B cell (primary cell): ENCODE data around the gene TMEM260. TPM values are rescaled to one million over a fixed set of nuclear protein-coding genes. Genes with fewer than 3 reads are reported as not detected.
"Not testable (repeated sequence)": the region's sequence is repeated elsewhere in the genome, so short reads cannot be mapped to it uniquely, and the experiment has no call there.

Source experiments
- ATAC-seq: fragments of 200-7000 bp; cut with Tn5 transposase; one replicate; pipeline ENCODE4 v1.10.0; 2021; ENCODE audit warnings: low read depth, mild to moderate bottlenecking, moderate number of reproducible peaks, moderate library complexity
- CTCF ChIA-PET: fragments of 350-600 bp; sonication (Branson Sonifier 250); formaldehyde crosslinking; loops from one replicate; lab custom pipeline; 2021; ENCODE audit warnings: antibody characterized with exemption, inconsistent platforms; lab: Charles Lee
- POLR2A ChIA-PET: fragments of 350-600 bp; sonication (Branson Sonifier 250); formaldehyde crosslinking; loops from one replicate; lab custom pipeline; 2021; ENCODE audit warnings: antibody characterized with exemption; lab: Charles Lee
- DNase-seq: peaks from one replicate; pipeline ENCODE4 v3.0.0; 2013
- H2AFZ ChIP-seq: 2 replicates; pipeline ENCODE4 v1.6.1; 2012; ENCODE audit warnings: mild to moderate bottlenecking, low read depth, low read length; ENCODE audit not compliant: insufficient read depth, poor library complexity, severe bottlenecking
- H3K27ac ChIP-seq, 2 donors: 1 replicate in 1 of 2; 2 replicates in 1 of 2; pipeline ENCODE4 v1.5.1; 2012 to 2013; ENCODE audit warnings: low read length in 2 of 2, mild to moderate bottlenecking in 2 of 2, moderate library complexity in 1 of 2
- H3K27me3 ChIP-seq, 4 experiments: fragments of 200-600 bp in 1 of 4; sonication (generic) in 1 of 4; replicated peaks in 1 of 4; 1 replicate in 2 of 4; 2 replicates in 2 of 4; pipeline versions ENCODE4 v1.6.1 to v1.7.0; 2013 to 2016; ENCODE audit warnings: low read length in 3 of 4, mild to moderate bottlenecking in 2 of 4, mixed read lengths in 1 of 4, moderate library complexity in 1 of 4; ENCODE audit not compliant: insufficient read depth in 4 of 4, control insufficient read depth in 3 of 4; ENCODE audit errors: control extremely low read depth in 1 of 4
- H3K36me3 ChIP-seq, 2 experiments: replicated peaks in 1 of 2; 1 replicate in 1 of 2; 2 replicates in 1 of 2; pipeline versions ENCODE4 v1.6.1 to v1.7.1; 2013; ENCODE audit warnings: low read length in 1 of 2; ENCODE audit not compliant: insufficient read depth in 2 of 2, control insufficient read depth in 1 of 2; ENCODE audit errors: control extremely low read depth in 1 of 2, extremely low read depth in 1 of 2
- H3K4me1 ChIP-seq, 2 donors: fragments of 200-600 bp in 1 of 2; sonication (generic) in 1 of 2; 1 replicate in 1 of 2; 2 replicates in 1 of 2; pipeline versions ENCODE4 v1.5.1 to v1.6.1; 2013 to 2017; ENCODE audit warnings: low read length in 2 of 2; ENCODE audit not compliant: control insufficient read depth in 2 of 2, insufficient read depth in 2 of 2
- H3K4me2 ChIP-seq: replicated peaks from 2 replicates; pipeline ENCODE3; 2012; ENCODE audit warnings: mild to moderate bottlenecking, low read depth, low read length; ENCODE audit not compliant: poor library complexity, severe bottlenecking
- H3K4me3 ChIP-seq, 5 experiments: fragments of 200-600 bp in 1 of 5; sonication (generic) in 1 of 5; 1 replicate in 3 of 5; 2 replicates in 2 of 5; pipeline versions ENCODE4 v1.5.1 to v1.7.0; 2011 to 2016; ENCODE audit warnings: low read length in 4 of 5, mild to moderate bottlenecking in 4 of 5, low read depth in 2 of 5, control low read depth in 1 of 5, moderate library complexity in 1 of 5; ENCODE audit not compliant: insufficient read depth in 1 of 5; ENCODE audit errors: control extremely low read depth in 1 of 5, extremely low read depth in 1 of 5
- H3K79me2 ChIP-seq: fragments of 200-600 bp; sonication (generic); one replicate; pipeline ENCODE4 v1.6.0; 2016; ENCODE audit warnings: low read length; ENCODE audit not compliant: control insufficient read depth, insufficient read depth
- H3K9ac ChIP-seq: fragments of 200-600 bp; sonication (generic); 2 replicates; pipeline ENCODE4 v1.6.1; 2017; ENCODE audit warnings: mild to moderate bottlenecking, low read length, moderate library complexity
- H3K9me3 ChIP-seq, 3 donors: one replicate each; pipeline versions ENCODE4 v1.6.1 to v1.7.1; 2013; ENCODE audit warnings: low read length in 2 of 3; ENCODE audit not compliant: control insufficient read depth in 2 of 3, insufficient read depth in 1 of 3; ENCODE audit errors: control extremely low read depth in 1 of 3
- H4K20me1 ChIP-seq: 2 replicates; pipeline ENCODE4 v1.6.0; 2012; ENCODE audit warnings: mild to moderate bottlenecking, low read length; ENCODE audit not compliant: insufficient read depth, control insufficient read depth, poor library complexity, severe bottlenecking
- H3K27ac Mint-ChIP-seq: one replicate; pipeline ENCODE4 v1.8.0; 2021; ENCODE audit warnings: mixed read lengths
- H3K27me3 Mint-ChIP-seq: one replicate; pipeline ENCODE4 v1.8.0; 2021; ENCODE audit warnings: mixed read lengths
- H3K4me1 Mint-ChIP-seq: one replicate; pipeline ENCODE4 v1.8.0; 2021; ENCODE audit warnings: mixed read lengths
- H3K4me3 Mint-ChIP-seq: one replicate; pipeline ENCODE4 v1.8.0; 2021; ENCODE audit warnings: mixed read lengths
- H3K9me3 Mint-ChIP-seq: one replicate; pipeline ENCODE4 v1.8.0; 2022; ENCODE audit warnings: mixed read lengths; ENCODE audit not compliant: insufficient read depth
- EZH2 ChIP-seq: IDR thresholded peaks from 2 replicates; pipeline ENCODE4 v1.6.1; 2012; ENCODE audit warnings: borderline replicate concordance, low read depth, mild to moderate bottlenecking, moderate library complexity, low read length; ENCODE audit not compliant: insufficient read depth, poor library complexity, severe bottlenecking
- WGBS: methylation state at CpG from one replicate; pipeline ENCODE4 v1.1.5; 2013; ENCODE audit warnings: missing lambda C conversion rate; ENCODE audit not compliant: insufficient coverage; 5-methylcytosine and 5-hydroxymethylcytosine counted together
- intact Hi-C: fragments of 100-400 bp; cut with micrococcal nuclease; formaldehyde crosslinking; loops from one replicate; pipeline ENCODE4 v1.10.0; 2022
- polyA plus RNA-seq: library from polyadenylated mRNA; depleted of rRNA; stranded (reverse); fragments of >200 nt; gene quantifications from 2 replicates; pipeline ENCODE4 v1.2.3, GENCODE V29; 2012
- total RNA-seq, 2 donors: library from RNA; stranded (reverse); fragments of 120-200 nt in 1 of 2; gene quantifications; 1 replicate in 1 of 2; 2 replicates in 1 of 2; pipeline versions ENCODE4 v1.2.3 to v1.2.4, GENCODE V29; 2013 to 2022
- TF ChIP-seq, protein P1 (sequence below): fragments of 200-600 bp; IDR thresholded peaks from one replicate; pipeline ENCODE4 v1.8.0; 2022; ENCODE audit warnings: antibody characterized with exemption, mild to moderate bottlenecking

TMEM260 gene
- total and polyA plus RNA-seq, 2 donors (not counting 1 experiment from before 2014, with no cell fraction given), result 14.2 to 33.9 TPM

DNA sequence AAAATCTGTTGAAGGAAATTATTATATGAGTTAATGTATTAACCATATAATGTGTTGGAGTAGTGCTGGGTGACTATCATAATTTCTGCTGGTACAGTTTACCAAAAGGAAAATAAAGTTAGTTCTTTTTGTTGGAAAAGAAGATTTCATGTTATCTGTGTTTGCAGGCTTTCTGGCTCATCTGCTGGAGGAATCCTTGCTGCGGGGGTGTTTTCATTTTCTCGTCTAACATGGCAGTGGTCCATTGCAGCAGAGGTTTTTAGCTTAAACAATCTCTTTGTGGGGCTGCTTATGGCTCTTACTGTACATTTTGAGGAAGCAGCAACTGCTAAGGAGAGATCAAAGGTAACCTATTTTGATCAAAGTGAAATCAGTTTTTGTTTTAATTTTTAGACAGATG, 24.1 kb downstream of the TMEM260 start:
- Histone ChIP-seq H3K27ac (no peak overlapping the region), H2AFZ (no peak overlapping the region), H3K4me1 (no peaks in the 10 kb centered on the region), H4K20me1 (no peaks in the 10 kb centered on the region), H3K9me3 (no peaks in the 10 kb centered on the region), H3K79me2 (no peaks in the 10 kb centered on the region), H3K4me3 (no peak overlapping the region), H3K27me3 (no peaks in the 10 kb centered on the region), H3K36me3 (peaks cover 12 to 17% of the 10 kb centered on the region in 2 experiments), H3K4me2 (no peak overlapping the region), H3K9ac (no peak overlapping the region)
- Mint-ChIP-seq H3K4me3 (no peak overlapping the region), H3K4me1 (no peaks in the 10 kb centered on the region), H3K27ac (no peak overlapping the region), H3K27me3 (no peaks in the 10 kb centered on the region), H3K9me3 (no peaks in the 10 kb centered on the region)
- ChIA-PET CTCF (interaction anchor here (0.6 to 1.4 kb wide), 2 partner anchors 72 to 713 kb away, joined by 3 read pairs; no protein-coding TSS in a partner anchor), POLR2A (no interaction called here)
- intact Hi-C loops, result no loop called here
- DNase-seq (no peak), ATAC-seq (no peak)
- no peak for TF ChIP-seq EZH2
- TF ChIP-seq, protein P1, sequence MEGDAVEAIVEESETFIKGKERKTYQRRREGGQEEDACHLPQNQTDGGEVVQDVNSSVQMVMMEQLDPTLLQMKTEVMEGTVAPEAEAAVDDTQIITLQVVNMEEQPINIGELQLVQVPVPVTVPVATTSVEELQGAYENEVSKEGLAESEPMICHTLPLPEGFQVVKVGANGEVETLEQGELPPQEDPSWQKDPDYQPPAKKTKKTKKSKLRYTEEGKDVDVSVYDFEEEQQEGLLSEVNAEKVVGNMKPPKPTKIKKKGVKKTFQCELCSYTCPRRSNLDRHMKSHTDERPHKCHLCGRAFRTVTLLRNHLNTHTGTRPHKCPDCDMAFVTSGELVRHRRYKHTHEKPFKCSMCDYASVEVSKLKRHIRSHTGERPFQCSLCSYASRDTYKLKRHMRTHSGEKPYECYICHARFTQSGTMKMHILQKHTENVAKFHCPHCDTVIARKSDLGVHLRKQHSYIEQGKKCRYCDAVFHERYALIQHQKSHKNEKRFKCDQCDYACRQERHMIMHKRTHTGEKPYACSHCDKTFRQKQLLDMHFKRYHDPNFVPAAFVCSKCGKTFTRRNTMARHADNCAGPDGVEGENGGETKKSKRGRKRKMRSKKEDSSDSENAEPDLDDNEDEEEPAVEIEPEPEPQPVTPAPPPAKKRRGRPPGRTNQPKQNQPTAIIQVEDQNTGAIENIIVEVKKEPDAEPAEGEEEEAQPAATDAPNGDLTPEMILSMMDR, result no peak
- 94% methylated on average over 2 of the region's 2 CpGs for WGBS

DNA sequence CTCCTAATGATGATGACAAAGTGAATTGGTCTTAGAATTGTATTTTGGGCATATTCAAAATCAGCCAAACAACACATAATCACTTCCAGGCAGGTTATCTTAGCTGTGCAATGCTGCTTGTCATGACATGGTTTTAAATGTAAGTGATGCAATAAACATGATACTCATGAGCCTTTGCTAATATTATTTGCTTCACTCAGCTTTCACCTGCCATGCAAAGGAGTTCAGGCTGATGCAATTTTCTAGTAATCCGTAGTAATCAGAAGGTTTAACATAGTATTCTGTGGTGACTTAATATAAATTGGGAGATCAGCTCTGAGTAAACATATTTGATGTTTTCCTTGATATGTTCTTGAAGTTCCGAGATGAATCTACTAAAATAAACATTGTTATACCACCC, 29.1 kb downstream of the TMEM260 start:
- H3K9ac ChIP-seq, result no peak overlapping the region
- H3K36me3 ChIP-seq, result peaks cover 17 to 52% of the 10 kb centered on the region in 2 experiments
- no peaks in the 10 kb centered on the region for H3K79me2 ChIP-seq
- no peak overlapping the region for H3K4me3 ChIP-seq
- no peak overlapping the region for H2AFZ ChIP-seq
- TF ChIP-seq EZH2, result no peak
- TF ChIP-seq, protein P1, result no peak
- H3K27ac ChIP-seq, result no peak overlapping the region
- no peaks in the 10 kb centered on the region for H3K4me1 ChIP-seq
- Mint-ChIP-seq H3K27me3 (no peaks in the 10 kb centered on the region), H3K4me3 (no peak overlapping the region), H3K4me1 (no peaks in the 10 kb centered on the region), H3K9me3 (no peaks in the 10 kb centered on the region), H3K27ac (no peak overlapping the region)
- H4K20me1 ChIP-seq, result no peaks in the 10 kb centered on the region
- no peaks in the 10 kb centered on the region for H3K9me3 ChIP-seq
- ChIA-PET POLR2A (no interaction called here), CTCF (no interaction called here)
- no CpG with 5 or more reads among the region's 2 CpGs for WGBS
- no peak overlapping the region for H3K4me2 ChIP-seq
- no peaks in the 10 kb centered on the region for H3K27me3 ChIP-seq
- ATAC-seq, result no peak
- intact Hi-C loops, result no loop called here
- DNase-seq, result no peak

DNA sequence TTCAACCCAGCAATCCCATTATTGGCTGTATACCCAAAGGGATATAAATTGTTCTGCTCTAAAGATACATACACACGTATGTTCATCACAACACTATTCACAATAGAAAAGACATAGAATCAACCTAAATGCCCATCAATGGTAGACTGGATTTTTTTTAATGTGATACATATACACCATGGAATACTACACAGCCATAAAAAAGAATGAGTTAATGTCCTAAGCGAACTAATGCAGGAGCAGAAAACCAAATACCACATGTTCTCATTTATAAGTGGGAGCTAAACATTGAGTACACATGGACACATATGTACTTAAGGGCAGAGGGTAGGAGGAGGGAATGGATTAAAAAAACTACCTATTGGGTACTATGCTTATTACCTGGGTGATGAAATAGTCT, 32.1 kb downstream of the TMEM260 start:
- H3K4me3 Mint-ChIP-seq, H3K4me3 ChIP-seq, H4K20me1 ChIP-seq, DNase-seq, CTCF ChIA-PET, ATAC-seq, H3K9ac ChIP-seq, H3K9me3 ChIP-seq, H3K4me2 ChIP-seq, H3K4me1 ChIP-seq, intact Hi-C loops, H2AFZ ChIP-seq, H3K27ac ChIP-seq, POLR2A ChIA-PET, H3K79me2 ChIP-seq, H3K27me3 ChIP-seq, H3K9me3 Mint-ChIP-seq, H3K4me1 Mint-ChIP-seq, H3K27ac Mint-ChIP-seq, H3K27me3 Mint-ChIP-seq: not testable (repeated sequence)
- WGBS, result no CpG with 5 or more reads among the region's 2 CpGs
- H3K36me3 ChIP-seq, result peaks cover 14 to 51% of the 10 kb centered on the region in 2 experiments
